ENCODE data around the gene PDHX. TPM values are rescaled to one million over a fixed set of nuclear protein-coding genes. Genes with fewer than 3 reads are reported as not detected.

PDHX gene
- total RNA-seq, 1 experiment from 2014 or later = 26.0 TPM

Small RNA genes within 50 kb of the gene (small RNA-seq; reads per million reads assigned to genes)
- 0.12 reads per million for gene MIR1343

Other genes starting within 250 kb of the PDHX start
- gene APIP, start 239 bp upstream of the PDHX start, total RNA-seq (2014; rRNA removed; shearing (Covaris generic); ENCODE audit: low replicate concordance) = 39.3 and 45.6 TPM in 2 replicates
- gene CD44, start 222.6 kb downstream of the PDHX start, total RNA-seq (2014; rRNA removed; shearing (Covaris generic); ENCODE audit: low replicate concordance) = 0.58 and 0.86 TPM in 2 replicates